HCT116 (cell line): Measurements from ENCODE around the gene SOCS1. TPM values are rescaled to one million over a fixed set of nuclear protein-coding genes. Genes with fewer than 3 reads are reported as not detected.

Experiments
- ATAC-seq: fragments of 200-7000 bp; cut with Tn5 transposase; 2 replicates; pipeline ENCODE4 v1.9.1; 2020; ENCODE audit warnings: mild to moderate bottlenecking, moderate library complexity
- BruUV-seq: library from RNA; stranded (reverse); fragments of 400-500 nt; replicated peaks from 2 replicates; lab custom pipeline; 2021; lab: Mats Ljungman, UMichigan
- CTCF ChIA-PET: fragments of 300-600 bp; sonication (Branson Sonifier 250); formaldehyde crosslinking; loops from one replicate; lab custom pipeline; 2021; ENCODE audit warnings: antibody characterized with exemption; lab: Charles Lee
- POLR2A ChIA-PET: fragments of 300-600, 350-600 bp; sonication (Branson Sonifier 250); formaldehyde crosslinking; loops from one replicate; lab custom pipeline; 2021; ENCODE audit warnings: antibody characterized with exemption; lab: Charles Lee
- RAD21 ChIA-PET, 2 experiments: fragments of 300-600 bp; sonication (Branson Sonifier 250); formaldehyde crosslinking; loops; one replicate each; lab custom pipeline; 2023; ENCODE audit warnings: low total read pairs in 2 of 2; ENCODE audit not compliant: uncharacterized antibody in 2 of 2, unreplicated experiment in 2 of 2, low non-redundant PET in 1 of 2; lab: Charles Lee
- DNase-seq: peaks from one replicate; pipeline ENCODE4 v3.0.0-alpha.2; 2010; ENCODE audit warnings: low read depth, low spot score
- H2AFZ ChIP-seq: fragments of 200-600 bp; shearing (Covaris generic), sonication (generic); 2 replicates; pipeline ENCODE4 v1.6.1; 2017; ENCODE audit warnings: low read depth, mixed run types, mixed read lengths, antibody characterized with exemption, low read length; ENCODE audit not compliant: poor library complexity, severe bottlenecking
- H3K27ac ChIP-seq: 2 replicates; pipeline ENCODE4 v1.5.1; 2012; ENCODE audit warnings: low read depth, low read length
- H3K27me3 ChIP-seq: fragments of 200-600 bp; sonication (generic); 2 replicates; pipeline ENCODE4 v1.6.1; 2016; ENCODE audit warnings: mixed run types, low read length, mixed read lengths; ENCODE audit not compliant: insufficient read depth
- H3K36me3 ChIP-seq, 2 experiments: fragments of 200-500 bp in 1 of 2; fragments of 200-600 bp in 1 of 2; sonication (Bioruptor generic) in 1 of 2; sonication (generic) in 1 of 2; 2 replicates each; pipeline versions ENCODE4 v1.5.1 to v1.6.1; 2014 to 2016; ENCODE audit warnings: low read length in 2 of 2, inconsistent platforms in 1 of 2, mixed read lengths in 1 of 2, mixed run types in 1 of 2; ENCODE audit not compliant: insufficient read depth in 2 of 2, control insufficient read depth in 1 of 2
- H3K4me1 ChIP-seq, 2 experiments: fragments of 200-600 bp in 1 of 2; sonication (generic) in 1 of 2; 2 replicates each; pipeline versions ENCODE4 v1.5.1 to v1.6.1; 2012 to 2017; ENCODE audit warnings: low read length in 2 of 2, inconsistent platforms in 1 of 2, mild to moderate bottlenecking in 1 of 2, mixed read lengths in 1 of 2, mixed run types in 1 of 2, moderate library complexity in 1 of 2; ENCODE audit not compliant: insufficient read depth in 2 of 2, control insufficient read depth in 1 of 2
- H3K4me2 ChIP-seq: fragments of 200-600 bp; sonication (generic); 2 replicates; pipeline ENCODE4 v1.6.1; 2017; ENCODE audit warnings: mixed run types, low read length, mixed read lengths
- H3K4me3 ChIP-seq, 2 experiments: fragments of 200-600 bp in 1 of 2; sonication (generic) in 1 of 2; replicated peaks in 1 of 2; 2 replicates each; pipeline ENCODE4 v1.5.1; 2011 to 2016; ENCODE audit warnings: low read length in 2 of 2, control low read depth in 1 of 2, low read depth in 1 of 2, mild to moderate bottlenecking in 1 of 2, mixed read lengths in 1 of 2, mixed run types in 1 of 2
- H3K79me2 ChIP-seq: fragments of 200-600 bp; sonication (generic); 2 replicates; pipeline ENCODE4 v1.6.1; 2017; ENCODE audit warnings: mild to moderate bottlenecking, mixed run types, low read length, moderate library complexity, mixed read lengths; ENCODE audit not compliant: insufficient read depth
- H3K9ac ChIP-seq: fragments of 200-600 bp; sonication (generic); 2 replicates; pipeline ENCODE4 v1.6.1; 2016; ENCODE audit warnings: low read length, mixed read lengths
- H3K9me2 ChIP-seq: fragments of 200-600 bp; sonication (generic), shearing (Covaris generic); 2 replicates; pipeline ENCODE4 v1.6.1; 2017; ENCODE audit warnings: mixed run types, mild to moderate bottlenecking, moderate library complexity; ENCODE audit not compliant: insufficient read depth
- H3K9me3 ChIP-seq, 2 experiments: fragments of 200-500 bp in 1 of 2; fragments of 200-600 bp in 1 of 2; sonication (Bioruptor generic) in 1 of 2; sonication (generic) in 1 of 2; 2 replicates each; pipeline ENCODE4 v1.6.1; 2014 to 2017; ENCODE audit warnings: low read length in 2 of 2, mixed read lengths in 2 of 2, inconsistent platforms in 1 of 2, low read depth in 1 of 2, mild to moderate bottlenecking in 1 of 2, mixed run types in 1 of 2, moderate library complexity in 1 of 2; ENCODE audit not compliant: control insufficient read depth in 1 of 2, insufficient read depth in 1 of 2
- H4K20me1 ChIP-seq: fragments of 200-600 bp; sonication (generic), shearing (Covaris generic); 2 replicates; pipeline ENCODE4 v1.6.1; 2017; ENCODE audit warnings: mixed run types, mild to moderate bottlenecking, moderate library complexity; ENCODE audit not compliant: insufficient read depth
- ATF3 ChIP-seq: IDR thresholded peaks from 2 replicates; pipeline ENCODE4 v1.6.1; 2012
- CTCF ChIP-seq, 3 experiments: fragments of 200-600 bp in 1 of 3; sonication (generic) in 1 of 3; IDR thresholded peaks in 2 of 3; conservative IDR thresholded peaks in 1 of 3; 2 replicates each; pipeline ENCODE4 v1.5.1; 2012 to 2017; ENCODE audit warnings: low read depth in 2 of 3, low read length in 2 of 3, antibody characterized with exemption in 1 of 3, borderline replicate concordance in 1 of 3, control low read depth in 1 of 3, mild to moderate bottlenecking in 1 of 3, mixed read lengths in 1 of 3, mixed run types in 1 of 3, moderate library complexity in 1 of 3; ENCODE audit not compliant: insufficient read depth in 1 of 3
- EGR1 ChIP-seq: IDR thresholded peaks from 2 replicates; pipeline ENCODE4 v1.6.1; 2012; ENCODE audit warnings: low read depth
- ELF1 ChIP-seq: IDR thresholded peaks from 2 replicates; pipeline ENCODE4 v1.6.1; 2012; ENCODE audit warnings: low read depth, borderline replicate concordance
- EZH2 ChIP-seq: fragments of 200-600 bp; sonication (generic); IDR thresholded peaks from 2 replicates; pipeline ENCODE4 v1.6.1; 2017; ENCODE audit warnings: antibody characterized with exemption, mixed run types
- FOSL1 ChIP-seq: IDR thresholded peaks from 2 replicates; pipeline ENCODE4 v1.6.1; 2012; ENCODE audit warnings: low read depth
- JUND ChIP-seq: IDR thresholded peaks from 2 replicates; pipeline ENCODE4 v1.6.1; 2012
- POLR2A ChIP-seq: IDR thresholded peaks from 2 replicates; pipeline ENCODE4 v1.7.0; 2011; ENCODE audit warnings: borderline replicate concordance; ENCODE audit not compliant: insufficient read depth, insufficient read length; ENCODE audit errors: extremely low read depth
- POLR2AphosphoS5 ChIP-seq: IDR thresholded peaks from 2 replicates; pipeline ENCODE4 v1.6.1; 2011; ENCODE audit warnings: mild to moderate bottlenecking, low read depth, low read length, moderate library complexity
- SIN3A ChIP-seq: IDR thresholded peaks from 2 replicates; pipeline ENCODE4 v1.6.1; 2012; ENCODE audit warnings: low read depth
- SRF ChIP-seq: IDR thresholded peaks from 2 replicates; pipeline ENCODE4 v1.6.1; 2012; ENCODE audit warnings: low read depth
- TCF7L2 ChIP-seq: IDR thresholded peaks from 2 replicates; pipeline ENCODE4 v1.7.0; 2011; ENCODE audit warnings: borderline replicate concordance, inconsistent platforms; ENCODE audit not compliant: insufficient read depth, insufficient read length; ENCODE audit errors: extremely low read depth
- YY1 ChIP-seq: IDR thresholded peaks from 2 replicates; pipeline ENCODE4 v1.6.1; 2011; ENCODE audit warnings: low read length, low read depth, moderate library complexity, mild to moderate bottlenecking; ENCODE audit not compliant: insufficient replicate concordance; ENCODE audit errors: extremely low read depth
- ZFX ChIP-seq: fragments of 450-650 bp; IDR thresholded peaks from 2 replicates; pipeline ENCODE4 v1.6.1; 2017
- ZNF274 ChIP-seq: fragments of 200-500 bp; sonication (Bioruptor generic); IDR thresholded peaks from 2 replicates; pipeline ENCODE4 v1.6.1; 2014; ENCODE audit warnings: mild to moderate bottlenecking, low read depth, low read length, inconsistent platforms
- intact Hi-C: fragments of 100-400 bp; cut with micrococcal nuclease; formaldehyde crosslinking; loops from 2 replicates; pipeline ENCODE4 v1.10.0; 2022
- total RNA-seq: library from RNA; stranded (reverse); gene quantifications from one replicate; pipeline ENCODE4 v1.2.1, GENCODE V29; 2021; ENCODE audit not compliant: unreplicated experiment
- TF ChIP-seq, protein P1 (sequence below): IDR thresholded peaks from 2 replicates; pipeline ENCODE4 v1.6.1; 2012
- TF ChIP-seq, protein P2 (sequence below): IDR thresholded peaks from 2 replicates; pipeline ENCODE4 v1.6.1; 2011; ENCODE audit warnings: mild to moderate bottlenecking, low read length, moderate library complexity; ENCODE audit not compliant: insufficient replicate concordance; ENCODE audit errors: extremely low read depth
- TF ChIP-seq, protein P3 (sequence below): IDR thresholded peaks from 2 replicates; pipeline ENCODE4 v1.6.1; 2012; ENCODE audit warnings: low read depth

The SOCS1 gene
- total RNA-seq, 1 experiment from 2014 or later: 4.9 TPM

- Histone ChIP-seq H3K27ac (no peak overlapping the region), H4K20me1 (no peaks in the 10 kb centered on the region), H3K4me3 (no peak overlapping the region), H3K9ac (no peak overlapping the region), H3K4me2 (no peak overlapping the region), H3K4me1 (no peaks in the 10 kb centered on the region), H3K27me3 (no peaks in the 10 kb centered on the region), H3K9me3 (peaks cover 0 to under 1% of the 10 kb centered on the region in 2 experiments; a peak in 1 of 4 replicates), H3K9me2 (no peaks in the 10 kb centered on the region), H3K79me2 (no peaks in the 10 kb centered on the region), H2AFZ (no peak overlapping the region), H3K36me3 (no peaks in the 10 kb centered on the region)
- ChIA-PET POLR2A (no interaction called here), CTCF (no interaction called here), RAD21 (no interaction called here)
- DNase-seq: no peak
- TF ChIP-seq, protein P1, sequence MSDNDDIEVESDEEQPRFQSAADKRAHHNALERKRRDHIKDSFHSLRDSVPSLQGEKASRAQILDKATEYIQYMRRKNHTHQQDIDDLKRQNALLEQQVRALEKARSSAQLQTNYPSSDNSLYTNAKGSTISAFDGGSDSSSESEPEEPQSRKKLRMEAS: no peak
- TF ChIP-seq, protein P2, sequence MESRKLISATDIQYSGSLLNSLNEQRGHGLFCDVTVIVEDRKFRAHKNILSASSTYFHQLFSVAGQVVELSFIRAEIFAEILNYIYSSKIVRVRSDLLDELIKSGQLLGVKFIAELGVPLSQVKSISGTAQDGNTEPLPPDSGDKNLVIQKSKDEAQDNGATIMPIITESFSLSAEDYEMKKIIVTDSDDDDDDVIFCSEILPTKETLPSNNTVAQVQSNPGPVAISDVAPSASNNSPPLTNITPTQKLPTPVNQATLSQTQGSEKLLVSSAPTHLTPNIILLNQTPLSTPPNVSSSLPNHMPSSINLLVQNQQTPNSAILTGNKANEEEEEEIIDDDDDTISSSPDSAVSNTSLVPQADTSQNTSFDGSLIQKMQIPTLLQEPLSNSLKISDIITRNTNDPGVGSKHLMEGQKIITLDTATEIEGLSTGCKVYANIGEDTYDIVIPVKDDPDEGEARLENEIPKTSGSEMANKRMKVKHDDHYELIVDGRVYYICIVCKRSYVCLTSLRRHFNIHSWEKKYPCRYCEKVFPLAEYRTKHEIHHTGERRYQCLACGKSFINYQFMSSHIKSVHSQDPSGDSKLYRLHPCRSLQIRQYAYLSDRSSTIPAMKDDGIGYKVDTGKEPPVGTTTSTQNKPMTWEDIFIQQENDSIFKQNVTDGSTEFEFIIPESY: no peak
- TF ChIP-seq CTCF (IDR thresholded peaks at IDR 0.05 in 2 of 3, conservative IDR thresholded peaks at IDR 0.05 in 1 of 3; ENCODE audit: borderline replicate concordance in 1 of 3, insufficient read depth in 1 of 3, low read depth in 2 of 3, low read length in 2 of 3) (no peak), SIN3A (no peak), ATF3 (no peak), FOSL1 (no peak), SRF (no peak), ZNF274 (no peak), POLR2AphosphoS5 (no peak), JUND (no peak), ZFX (no peak), EGR1 (no peak), YY1 (no peak), POLR2A (no peak), TCF7L2 (no peak), EZH2 (no peak), ELF1 (no peak)
- TF ChIP-seq, protein P3, sequence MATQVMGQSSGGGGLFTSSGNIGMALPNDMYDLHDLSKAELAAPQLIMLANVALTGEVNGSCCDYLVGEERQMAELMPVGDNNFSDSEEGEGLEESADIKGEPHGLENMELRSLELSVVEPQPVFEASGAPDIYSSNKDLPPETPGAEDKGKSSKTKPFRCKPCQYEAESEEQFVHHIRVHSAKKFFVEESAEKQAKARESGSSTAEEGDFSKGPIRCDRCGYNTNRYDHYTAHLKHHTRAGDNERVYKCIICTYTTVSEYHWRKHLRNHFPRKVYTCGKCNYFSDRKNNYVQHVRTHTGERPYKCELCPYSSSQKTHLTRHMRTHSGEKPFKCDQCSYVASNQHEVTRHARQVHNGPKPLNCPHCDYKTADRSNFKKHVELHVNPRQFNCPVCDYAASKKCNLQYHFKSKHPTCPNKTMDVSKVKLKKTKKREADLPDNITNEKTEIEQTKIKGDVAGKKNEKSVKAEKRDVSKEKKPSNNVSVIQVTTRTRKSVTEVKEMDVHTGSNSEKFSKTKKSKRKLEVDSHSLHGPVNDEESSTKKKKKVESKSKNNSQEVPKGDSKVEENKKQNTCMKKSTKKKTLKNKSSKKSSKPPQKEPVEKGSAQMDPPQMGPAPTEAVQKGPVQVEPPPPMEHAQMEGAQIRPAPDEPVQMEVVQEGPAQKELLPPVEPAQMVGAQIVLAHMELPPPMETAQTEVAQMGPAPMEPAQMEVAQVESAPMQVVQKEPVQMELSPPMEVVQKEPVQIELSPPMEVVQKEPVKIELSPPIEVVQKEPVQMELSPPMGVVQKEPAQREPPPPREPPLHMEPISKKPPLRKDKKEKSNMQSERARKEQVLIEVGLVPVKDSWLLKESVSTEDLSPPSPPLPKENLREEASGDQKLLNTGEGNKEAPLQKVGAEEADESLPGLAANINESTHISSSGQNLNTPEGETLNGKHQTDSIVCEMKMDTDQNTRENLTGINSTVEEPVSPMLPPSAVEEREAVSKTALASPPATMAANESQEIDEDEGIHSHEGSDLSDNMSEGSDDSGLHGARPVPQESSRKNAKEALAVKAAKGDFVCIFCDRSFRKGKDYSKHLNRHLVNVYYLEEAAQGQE: no peak
- no TSS peak for BruUV-seq
- intact Hi-C loops: no loop called here
- ATAC-seq: peak; percentile 27; the same call in 1 of the 2 replicates
Measured at GRCh38 chr16:11224096-11224893, 31.7 kb downstream of the SOCS1 start.
